GM12878 (cell line): ENCODE measurements around the gene CCDC110. TPM values are rescaled to one million over a fixed set of nuclear protein-coding genes. Genes with fewer than 3 reads are reported as not detected.

Experiments
- ATAC-seq: fragments of 200-7000 bp; cut with Tn5 transposase; 3 replicates; pipeline ENCODE4 v1.9.1; 2020; ENCODE audit warnings: mild to moderate bottlenecking, moderate library complexity
- BruUV-seq: library from RNA; stranded (reverse); fragments of 400-500 nt; replicated peaks from 2 replicates; lab custom pipeline; 2021; lab: Mats Ljungman, UMichigan
- CTCF ChIA-PET: fragments of 300-600 bp; sonication (Branson Sonifier 250); formaldehyde crosslinking; extraction: SDS; loops from one replicate; lab custom pipeline; 2021; ENCODE audit warnings: inconsistent platforms; lab: Yijun Ruan, JAX
- POLR2A ChIA-PET: fragments of 350-600 bp; formaldehyde crosslinking; extraction: SDS; loops from one replicate; lab custom pipeline; 2021; ENCODE audit warnings: inconsistent platforms; lab: Charles Lee
- RAD21 ChIA-PET: fragments of 300-600 bp; sonication (Branson Sonifier 250); formaldehyde crosslinking; loops from one replicate; lab custom pipeline; 2023; ENCODE audit warnings: antibody characterized with exemption; ENCODE audit not compliant: unreplicated experiment; lab: Charles Lee
- SMC1A ChIA-PET: fragments of 300-600 bp; sonication (Branson Sonifier 250); formaldehyde crosslinking; loops from one replicate; lab custom pipeline; 2023; ENCODE audit not compliant: unreplicated experiment, uncharacterized antibody; lab: Charles Lee
- DNase-seq: peaks from one replicate; pipeline ENCODE4 v3.0.0-alpha.2; 2011; ENCODE audit warnings: low read depth, low spot score
- FAIRE-seq: peaks from 3 replicates; lab custom pipeline; 2011; peaks lifted over from hg19 to GRCh38; lab: Jason Lieb, UNC
- H2AFZ ChIP-seq: 2 replicates; pipeline ENCODE4 v1.6.0; 2011; ENCODE audit warnings: low read depth, low read length, control low read depth; ENCODE audit not compliant: control insufficient read depth
- H3K27ac ChIP-seq: 2 replicates; pipeline ENCODE4 v1.5.1; 2011; ENCODE audit warnings: control low read depth; ENCODE audit not compliant: control insufficient read depth, insufficient read depth
- H3K27me3 ChIP-seq, 2 experiments: replicated peaks in 1 of 2; 2 replicates each; pipeline versions ENCODE4 v1.6.0 to v1.6.1; 2011; ENCODE audit warnings: low read length in 1 of 2; ENCODE audit not compliant: control insufficient read depth in 2 of 2, insufficient read depth in 2 of 2
- H3K36me3 ChIP-seq, 2 experiments: 2 replicates each; pipeline ENCODE4 v1.5.1; 2011; ENCODE audit warnings: low read length in 1 of 2; ENCODE audit not compliant: control insufficient read depth in 2 of 2, insufficient read depth in 2 of 2
- H3K4me1 ChIP-seq: 2 replicates; pipeline ENCODE4 v1.6.1; 2011; ENCODE audit warnings: mild to moderate bottlenecking, low read length, moderate library complexity, mixed read lengths; ENCODE audit not compliant: control insufficient read depth, insufficient read depth
- H3K4me2 ChIP-seq: 2 replicates; pipeline ENCODE4 v1.6.0; 2011; ENCODE audit warnings: control low read depth; ENCODE audit not compliant: control insufficient read depth, insufficient read depth
- H3K4me3 ChIP-seq: fragments of 200-600 bp; sonication (generic); 2 replicates; pipeline ENCODE4 v1.5.1; 2016
- H3K79me2 ChIP-seq: 2 replicates; pipeline ENCODE4 v1.6.0; 2011; ENCODE audit warnings: low read length; ENCODE audit not compliant: control insufficient read depth, insufficient read depth
- H3K9ac ChIP-seq: 2 replicates; pipeline ENCODE4 v1.8.0; 2011; ENCODE audit warnings: low read length, control low read depth, mixed read lengths; ENCODE audit not compliant: control insufficient read depth, insufficient read depth
- H3K9me3 ChIP-seq: replicated peaks from 3 replicates; pipeline ENCODE4 v1.5.1; 2011; ENCODE audit warnings: mild to moderate bottlenecking, low read length; ENCODE audit not compliant: control insufficient read depth, insufficient read depth
- H4K20me1 ChIP-seq: 2 replicates; pipeline ENCODE4 v1.6.0; 2011; ENCODE audit not compliant: control insufficient read depth, insufficient read depth
- BACH1 ChIP-seq: fragments of 450-650 bp; IDR thresholded peaks from 2 replicates; pipeline ENCODE4 v1.6.1; 2017; ENCODE audit warnings: mild to moderate bottlenecking, borderline replicate concordance
- CREB1 ChIP-seq: IDR thresholded peaks from 2 replicates; pipeline ENCODE4 v1.6.1; 2012; ENCODE audit warnings: low read depth, mild to moderate bottlenecking, inconsistent platforms
- DPF2 ChIP-seq: fragments of 450-650 bp; IDR thresholded peaks from 2 replicates; pipeline ENCODE4 v1.6.1; 2017; ENCODE audit warnings: mild to moderate bottlenecking
- EGR1 ChIP-seq, 2 experiments: IDR thresholded peaks; 1 replicate in 1 of 2; 2 replicates in 1 of 2; pipeline ENCODE4 v1.6.1; 2011 to 2012; ENCODE audit warnings: low read depth in 2 of 2, low read length in 2 of 2, borderline replicate concordance in 1 of 2, mild to moderate bottlenecking in 1 of 2, moderate library complexity in 1 of 2
- HDAC2 ChIP-seq: fragments of 200-600 bp; sonication (generic); IDR thresholded peaks from 2 replicates; pipeline ENCODE4 v1.6.1; 2017
- PRDM15 ChIP-seq: fragments of 450-650 bp; formaldehyde crosslinking; IDR thresholded peaks from 2 replicates; pipeline ENCODE4 v1.4.0; 2020; ENCODE audit warnings: mild to moderate bottlenecking, moderate library complexity
- RCOR1 ChIP-seq: conservative IDR thresholded peaks from 2 replicates; pipeline ENCODE4 v1.6.1; 2012; ENCODE audit warnings: low read depth, low read length, improper control_type of control experiment
- RUNX3 ChIP-seq: IDR thresholded peaks from 2 replicates; pipeline ENCODE4 v1.6.1; 2012; ENCODE audit warnings: low read length, inconsistent platforms
- SREBF1 ChIP-seq: IDR thresholded peaks from 2 replicates; pipeline ENCODE4 v1.6.1; 2012; ENCODE audit warnings: mild to moderate bottlenecking, low read length
- SREBF2 ChIP-seq: IDR thresholded peaks from 2 replicates; pipeline ENCODE4 v1.6.1; 2012; ENCODE audit warnings: mild to moderate bottlenecking, low read length
- WGBS: methylation state at CpG from one replicate; pipeline ENCODE4 v1.1.6; 2016; ENCODE audit warnings: low lambda C conversion rate; ENCODE audit not compliant: insufficient replicate concordance, insufficient coverage; ENCODE audit errors: missing lambda C conversion rate; 5-methylcytosine and 5-hydroxymethylcytosine counted together
- in situ Hi-C: fragments of 300-500 bp; cut with MboI; formaldehyde crosslinking; loops from 9 replicates; pipeline ENCODE4 v1.14.3; 2018; ENCODE audit warnings: mixed read lengths
- intact Hi-C: fragments of 100-400 bp; cut with micrococcal nuclease; formaldehyde crosslinking; loops from one replicate; pipeline ENCODE4 v1.14.2; 2022; ENCODE audit not compliant: unreplicated experiment
- polyA plus RNA-seq, 11 experiments: library from polyadenylated mRNA; depleted of rRNA in 4 of 11; unstranded in 6 of 11; stranded (reverse) in 5 of 11; fragments of >200 nt; fragmentation: Nextera tagmentation in 4 of 11; fragmentation: Illumina TruSeq in 1 of 11; extraction: Ambion mirVana in 4 of 11; extraction: Trizol in 1 of 11; gene quantifications; 1 replicate in 1 of 11; 2 replicates in 10 of 11; pipeline versions ENCODE4 v1.2.1 to v1.2.3, GENCODE V29; 2011 to 2016; ENCODE audit warnings: inconsistent platforms in 2 of 11, missing spikeins in 2 of 11, low read depth in 1 of 11
- total RNA-seq, 4 experiments: library from RNA; depleted of rRNA in 3 of 4; stranded (reverse); fragments of >200 nt in 3 of 4; fragmentation: Illumina TruSeq in 1 of 4; extraction: Trizol in 1 of 4; gene quantifications; 2 replicates each; pipeline versions ENCODE4 v1.2.1 to v1.2.3, GENCODE V29; 2013 to 2021
- TF ChIP-seq, protein P1 (sequence below): fragments of 450-650 bp; IDR thresholded peaks from 2 replicates; pipeline ENCODE4 v1.6.1; 2017; ENCODE audit warnings: mild to moderate bottlenecking, moderate library complexity
- TF ChIP-seq, protein P2 (sequence below): fragments of 150-350 bp; IDR thresholded peaks from 2 replicates; pipeline ENCODE4 v1.6.1; 2016; ENCODE audit warnings: low read depth, low read length

CCDC110 gene
- total and polyA plus RNA-seq, 10 of the 15 experiments (the other 5 are each of a cell fraction or from before 2014, with no cell fraction given) = 0.85 to 3.1 (median 2.1) TPM; not detected in 1

DNA sequence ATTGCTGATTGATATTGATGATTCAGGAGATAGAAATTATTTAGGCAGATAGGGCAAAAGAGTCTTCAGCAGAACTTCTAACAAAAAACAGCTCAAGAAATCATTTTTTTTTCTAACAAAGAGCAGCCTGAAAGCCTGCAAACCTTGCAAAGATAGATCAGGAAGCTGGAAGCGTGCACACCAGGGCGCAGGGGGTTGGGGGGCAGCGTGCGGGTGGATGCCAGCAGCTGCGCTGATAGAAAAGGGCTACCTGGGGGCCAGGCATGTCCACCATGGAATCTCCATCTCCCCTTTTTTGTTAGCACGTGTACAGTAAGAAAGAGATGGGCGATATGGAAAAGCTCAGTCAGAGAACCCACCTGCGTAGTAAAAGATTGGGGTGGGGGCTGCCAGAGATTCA is 1.7 kb upstream of the CCDC110 start:
- ATAC-seq (no peak), FAIRE-seq (no peak), DNase-seq (no peak)
- H3K27me3 ChIP-seq = peaks cover 0 to 2% of the 10 kb centered on the region in 2 experiments; a peak in 1 of 4 replicates
- ChIA-PET POLR2A (interaction anchor here (0.6 to 0.8 kb wide), 2 partner anchors 48 to 288 kb away, joined by 3 to 5 read pairs; partner anchors contain the start of gene UFSP2), SMC1A (interaction anchor here (1.0 to 1.6 kb wide), 5 partner anchors 49 to 207 kb away, joined by 3 to 11 read pairs (median 3); no protein-coding TSS in a partner anchor), RAD21 (interaction anchor here (0.8 to 1.5 kb wide), 3 partner anchors 49 to 128 kb away, joined by 3 to 7 read pairs (median 3); no protein-coding TSS in a partner anchor), CTCF (interaction anchor here (1.0 to 3.9 kb wide), 5 partner anchors 9 to 128 kb away, joined by 3 to 27 read pairs (median 3); no protein-coding TSS in a partner anchor)
- H2AFZ ChIP-seq = no peak overlapping the region
- H4K20me1 ChIP-seq = no peaks in the 10 kb centered on the region
- BruUV-seq = no TSS peak
- in situ Hi-C loops (no loop called here), intact Hi-C loops (loop anchor here (10.0 kb wide), 1 partner anchor 552 kb away; no protein-coding TSS in a partner anchor)
- no peaks in the 10 kb centered on the region; the same call in none of the 2 replicates for H3K79me2 ChIP-seq
- no peak overlapping the region for H3K4me2 ChIP-seq
- H3K9me3 ChIP-seq = no peaks in the 10 kb centered on the region; the same call in 2 of the 3 replicates
- H3K27ac ChIP-seq = no peak overlapping the region
- H3K4me3 ChIP-seq = no peak overlapping the region
- H3K9ac ChIP-seq = no peak overlapping the region
- 94% methylated on average over 8 of the region's 8 CpGs for WGBS
- peaks cover 16% of the 10 kb centered on the region for H3K4me1 ChIP-seq
- TF ChIP-seq RCOR1 = no peak
- no peak for TF ChIP-seq PRDM15
- TF ChIP-seq BACH1 = no peak
- TF ChIP-seq SREBF1 = no peak
- TF ChIP-seq DPF2 = no peak
- TF ChIP-seq, protein P1, sequence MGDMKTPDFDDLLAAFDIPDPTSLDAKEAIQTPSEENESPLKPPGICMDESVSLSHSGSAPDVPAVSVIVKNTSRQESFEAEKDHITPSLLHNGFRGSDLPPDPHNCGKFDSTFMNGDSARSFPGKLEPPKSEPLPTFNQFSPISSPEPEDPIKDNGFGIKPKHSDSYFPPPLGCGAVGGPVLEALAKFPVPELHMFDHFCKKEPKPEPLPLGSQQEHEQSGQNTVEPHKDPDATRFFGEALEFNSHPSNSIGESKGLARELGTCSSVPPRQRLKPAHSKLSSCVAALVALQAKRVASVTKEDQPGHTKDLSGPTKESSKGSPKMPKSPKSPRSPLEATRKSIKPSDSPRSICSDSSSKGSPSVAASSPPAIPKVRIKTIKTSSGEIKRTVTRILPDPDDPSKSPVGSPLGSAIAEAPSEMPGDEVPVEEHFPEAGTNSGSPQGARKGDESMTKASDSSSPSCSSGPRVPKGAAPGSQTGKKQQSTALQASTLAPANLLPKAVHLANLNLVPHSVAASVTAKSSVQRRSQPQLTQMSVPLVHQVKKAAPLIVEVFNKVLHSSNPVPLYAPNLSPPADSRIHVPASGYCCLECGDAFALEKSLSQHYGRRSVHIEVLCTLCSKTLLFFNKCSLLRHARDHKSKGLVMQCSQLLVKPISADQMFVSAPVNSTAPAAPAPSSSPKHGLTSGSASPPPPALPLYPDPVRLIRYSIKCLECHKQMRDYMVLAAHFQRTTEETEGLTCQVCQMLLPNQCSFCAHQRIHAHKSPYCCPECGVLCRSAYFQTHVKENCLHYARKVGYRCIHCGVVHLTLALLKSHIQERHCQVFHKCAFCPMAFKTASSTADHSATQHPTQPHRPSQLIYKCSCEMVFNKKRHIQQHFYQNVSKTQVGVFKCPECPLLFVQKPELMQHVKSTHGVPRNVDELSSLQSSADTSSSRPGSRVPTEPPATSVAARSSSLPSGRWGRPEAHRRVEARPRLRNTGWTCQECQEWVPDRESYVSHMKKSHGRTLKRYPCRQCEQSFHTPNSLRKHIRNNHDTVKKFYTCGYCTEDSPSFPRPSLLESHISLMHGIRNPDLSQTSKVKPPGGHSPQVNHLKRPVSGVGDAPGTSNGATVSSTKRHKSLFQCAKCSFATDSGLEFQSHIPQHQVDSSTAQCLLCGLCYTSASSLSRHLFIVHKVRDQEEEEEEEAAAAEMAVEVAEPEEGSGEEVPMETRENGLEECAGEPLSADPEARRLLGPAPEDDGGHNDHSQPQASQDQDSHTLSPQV = no peak
- TF ChIP-seq, protein P2, sequence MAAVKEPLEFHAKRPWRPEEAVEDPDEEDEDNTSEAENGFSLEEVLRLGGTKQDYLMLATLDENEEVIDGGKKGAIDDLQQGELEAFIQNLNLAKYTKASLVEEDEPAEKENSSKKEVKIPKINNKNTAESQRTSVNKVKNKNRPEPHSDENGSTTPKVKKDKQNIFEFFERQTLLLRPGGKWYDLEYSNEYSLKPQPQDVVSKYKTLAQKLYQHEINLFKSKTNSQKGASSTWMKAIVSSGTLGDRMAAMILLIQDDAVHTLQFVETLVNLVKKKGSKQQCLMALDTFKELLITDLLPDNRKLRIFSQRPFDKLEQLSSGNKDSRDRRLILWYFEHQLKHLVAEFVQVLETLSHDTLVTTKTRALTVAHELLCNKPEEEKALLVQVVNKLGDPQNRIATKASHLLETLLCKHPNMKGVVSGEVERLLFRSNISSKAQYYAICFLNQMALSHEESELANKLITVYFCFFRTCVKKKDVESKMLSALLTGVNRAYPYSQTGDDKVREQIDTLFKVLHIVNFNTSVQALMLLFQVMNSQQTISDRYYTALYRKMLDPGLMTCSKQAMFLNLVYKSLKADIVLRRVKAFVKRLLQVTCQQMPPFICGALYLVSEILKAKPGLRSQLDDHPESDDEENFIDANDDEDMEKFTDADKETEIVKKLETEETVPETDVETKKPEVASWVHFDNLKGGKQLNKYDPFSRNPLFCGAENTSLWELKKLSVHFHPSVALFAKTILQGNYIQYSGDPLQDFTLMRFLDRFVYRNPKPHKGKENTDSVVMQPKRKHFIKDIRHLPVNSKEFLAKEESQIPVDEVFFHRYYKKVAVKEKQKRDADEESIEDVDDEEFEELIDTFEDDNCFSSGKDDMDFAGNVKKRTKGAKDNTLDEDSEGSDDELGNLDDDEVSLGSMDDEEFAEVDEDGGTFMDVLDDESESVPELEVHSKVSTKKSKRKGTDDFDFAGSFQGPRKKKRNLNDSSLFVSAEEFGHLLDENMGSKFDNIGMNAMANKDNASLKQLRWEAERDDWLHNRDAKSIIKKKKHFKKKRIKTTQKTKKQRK = no peak
- TF ChIP-seq HDAC2 = no peak
- no peak for TF ChIP-seq EGR1 (IDR thresholded peaks at IDR 0.05; ENCODE audit: borderline replicate concordance in 1 of 2, low read depth in 2 of 2, low read length in 2 of 2)
- TF ChIP-seq RUNX3 = no peak
- TF ChIP-seq CREB1 = no peak
- TF ChIP-seq SREBF2 = no peak
- H3K36me3 ChIP-seq = no peaks in the 10 kb centered on the region
